IMR-90 (cell line): ENCODE measurements around the gene OMD.

Experiments used
- BHLHE40 ChIP-seq: fragments of 150-350 bp; IDR thresholded peaks from 2 replicates; pipeline ENCODE4 v1.6.1; 2016; ENCODE audit warnings: mild to moderate bottlenecking, low read depth, low read length
- MAFK ChIP-seq: IDR thresholded peaks from 2 replicates; pipeline ENCODE4 v1.6.1; 2012; ENCODE audit warnings: low read depth, low read length, improper control_type of control experiment
- POLR2A ChIP-seq: IDR thresholded peaks from 2 replicates; pipeline ENCODE4 v1.6.1; 2012; ENCODE audit warnings: mild to moderate bottlenecking, low read depth, low read length
- SMC3 ChIP-seq: fragments of 150-350 bp; IDR thresholded peaks from 2 replicates; pipeline ENCODE4 v1.6.1; 2016; ENCODE audit warnings: low read depth, mild to moderate bottlenecking, antibody characterized with exemption, low read length, moderate library complexity
- TF ChIP-seq, protein P1 (sequence below): conservative IDR thresholded peaks from 2 replicates; pipeline ENCODE4 v1.5.1; 2012; ENCODE audit warnings: mild to moderate bottlenecking, low read depth, low read length, improper control_type of control experiment
- TF ChIP-seq, protein P2 (sequence below): fragments of 150-350 bp; IDR thresholded peaks from 2 replicates; pipeline ENCODE4 v1.6.1; 2017; ENCODE audit warnings: mild to moderate bottlenecking, antibody characterized with exemption, low read length, low read depth

DNA sequence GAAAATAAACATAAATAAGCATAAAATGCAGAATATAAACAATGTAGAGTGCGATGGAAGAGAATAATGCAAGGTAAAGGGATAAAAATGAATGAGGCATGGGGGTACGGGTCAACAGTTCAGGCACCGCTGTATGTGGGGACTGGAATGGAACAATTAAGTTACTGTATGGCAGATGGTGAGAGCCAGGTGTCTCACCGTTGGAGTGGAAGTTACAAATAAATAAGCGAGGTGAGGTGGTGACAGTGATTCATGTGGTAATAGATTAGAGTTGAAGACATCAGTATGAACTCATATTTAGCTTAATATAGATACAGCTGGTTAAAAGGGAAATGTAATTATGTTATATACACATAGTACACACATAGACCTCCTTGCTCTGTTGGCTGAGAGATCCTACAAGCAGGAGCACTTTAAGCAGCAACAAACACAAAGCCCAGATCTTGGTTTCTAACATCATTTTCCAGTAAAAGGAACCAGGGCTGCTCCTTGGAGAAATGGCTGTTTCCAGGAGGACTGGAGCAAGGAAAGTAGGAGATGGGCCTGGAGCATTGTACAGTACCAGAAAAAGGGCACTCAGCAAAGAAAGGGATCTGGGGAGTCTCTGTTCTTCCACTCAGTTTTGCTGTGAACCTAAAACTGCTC is 2.4 kb upstream of the OMD start:
- TF ChIP-seq, protein P1, sequence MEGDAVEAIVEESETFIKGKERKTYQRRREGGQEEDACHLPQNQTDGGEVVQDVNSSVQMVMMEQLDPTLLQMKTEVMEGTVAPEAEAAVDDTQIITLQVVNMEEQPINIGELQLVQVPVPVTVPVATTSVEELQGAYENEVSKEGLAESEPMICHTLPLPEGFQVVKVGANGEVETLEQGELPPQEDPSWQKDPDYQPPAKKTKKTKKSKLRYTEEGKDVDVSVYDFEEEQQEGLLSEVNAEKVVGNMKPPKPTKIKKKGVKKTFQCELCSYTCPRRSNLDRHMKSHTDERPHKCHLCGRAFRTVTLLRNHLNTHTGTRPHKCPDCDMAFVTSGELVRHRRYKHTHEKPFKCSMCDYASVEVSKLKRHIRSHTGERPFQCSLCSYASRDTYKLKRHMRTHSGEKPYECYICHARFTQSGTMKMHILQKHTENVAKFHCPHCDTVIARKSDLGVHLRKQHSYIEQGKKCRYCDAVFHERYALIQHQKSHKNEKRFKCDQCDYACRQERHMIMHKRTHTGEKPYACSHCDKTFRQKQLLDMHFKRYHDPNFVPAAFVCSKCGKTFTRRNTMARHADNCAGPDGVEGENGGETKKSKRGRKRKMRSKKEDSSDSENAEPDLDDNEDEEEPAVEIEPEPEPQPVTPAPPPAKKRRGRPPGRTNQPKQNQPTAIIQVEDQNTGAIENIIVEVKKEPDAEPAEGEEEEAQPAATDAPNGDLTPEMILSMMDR = no peak
- TF ChIP-seq, protein P2, sequence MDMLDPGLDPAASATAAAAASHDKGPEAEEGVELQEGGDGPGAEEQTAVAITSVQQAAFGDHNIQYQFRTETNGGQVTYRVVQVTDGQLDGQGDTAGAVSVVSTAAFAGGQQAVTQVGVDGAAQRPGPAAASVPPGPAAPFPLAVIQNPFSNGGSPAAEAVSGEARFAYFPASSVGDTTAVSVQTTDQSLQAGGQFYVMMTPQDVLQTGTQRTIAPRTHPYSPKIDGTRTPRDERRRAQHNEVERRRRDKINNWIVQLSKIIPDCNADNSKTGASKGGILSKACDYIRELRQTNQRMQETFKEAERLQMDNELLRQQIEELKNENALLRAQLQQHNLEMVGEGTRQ = no peak
- TF ChIP-seq MAFK (no peak), BHLHE40 (no peak), SMC3 (no peak), POLR2A (no peak)
